Left ventricle myocardium superior (tissue), 1 donor: ENCODE measurements around the gene VPS13D. TPM values are rescaled to one million over a fixed set of nuclear protein-coding genes. Genes with fewer than 3 reads are reported as not detected.

Experiments used
- ATAC-seq: fragments of 200-7000 bp; cut with Tn5 transposase; one replicate; pipeline ENCODE4 v1.9.1; 2020; ENCODE audit warnings: mild to moderate bottlenecking, moderate library complexity
- DNase-seq: peaks from one replicate; pipeline ENCODE4 v3.0.0-alpha.2; 2020
- intact Hi-C: fragments of 100-400 bp; cut with micrococcal nuclease; formaldehyde crosslinking; loops from one replicate; pipeline ENCODE4 v1.11.0; 2022
- long read RNA-seq: library from polyadenylated mRNA; unstranded; transcript quantifications from one replicate; pipeline ENCODE4 v2.0.0, GENCODE V29; 2021
- total RNA-seq: library from RNA; stranded (reverse); fragmentation: NEBNext Ultra II Directional; extraction: Animal tissue kit (Norgen Biotek cat#: 25700); gene quantifications from one replicate; pipeline ENCODE4 v1.2.1, GENCODE V29; 2021
- donor health status: DM: no; HTN: yes; CAD: no; lungs with severe emphysema.

Gene VPS13D
- 112 TPM for total RNA-seq
- long read RNA-seq, partial matches to known transcripts = 33 of 69 reads
- long read RNA-seq, other reads (novel, unspliced or antisense) = 32 of 69 reads

- DNase-seq = peak; percentile 94
- ATAC-seq = peak; percentile 84
- intact Hi-C loops = no loop called here
Measured at GRCh38 chr1:12229835-12230548, at the start of gene VPS13D. TSS of gene VPS13D (plus strand) at chr1:12230030. CDS start at chr1:12234267, 4,237 bp downstream.

- intact Hi-C loops = no loop called here
- peak; percentile 66 for DNase-seq
- ATAC-seq = peak; percentile 33
Measured at GRCh38 chr1:12180315-12180714, 49.5 kb upstream of the VPS13D start.

GRCh38 chr1:12180903-12181302 lies 48.9 kb upstream of the VPS13D start:
- ATAC-seq (no peak), DNase-seq (no peak)

GRCh38 chr1:12181568-12181967 lies 48.3 kb upstream of the VPS13D start:
- DNase-seq = no peak
- intact Hi-C loops = no loop called here
- ATAC-seq = no peak

More at GRCh38 chr1:12180903-12181302, 48.9 kb upstream of the VPS13D start:
- intact Hi-C loops = no loop called here

- intact Hi-C loops = no loop called here
- DNase-seq (no peak), ATAC-seq (no peak)
Measured at GRCh38 chr1:12182410-12182984, 47.3 kb upstream of the VPS13D start.

- intact Hi-C loops = no loop called here
- ATAC-seq (no peak), DNase-seq (no peak)
Measured at GRCh38 chr1:12183095-12183794, 46.6 kb upstream of the VPS13D start.

GRCh38 chr1:12184008-12184681 lies 45.7 kb upstream of the VPS13D start:
- ATAC-seq (peak; percentile 86), DNase-seq (peak; percentile 88)
- intact Hi-C loops = no loop called here

- intact Hi-C loops = no loop called here
- no peak for DNase-seq
- peak; percentile 11 for ATAC-seq
Measured at GRCh38 chr1:12185036-12185917, 44.6 kb upstream of the VPS13D start.

- intact Hi-C loops = no loop called here
- ATAC-seq (peak; percentile 13), DNase-seq (no peak)
Measured at GRCh38 chr1:12185918-12186678, 43.7 kb upstream of the VPS13D start.

GRCh38 chr1:12186679-12186985 lies 43.2 kb upstream of the VPS13D start:
- no peak for DNase-seq
- ATAC-seq = no peak
- intact Hi-C loops = no loop called here

GRCh38 chr1:12188115-12188514 lies 41.7 kb upstream of the VPS13D start:
- ATAC-seq (no peak), DNase-seq (no peak)
- intact Hi-C loops = no loop called here

- intact Hi-C loops = no loop called here
- ATAC-seq (no peak), DNase-seq (no peak)
Measured at GRCh38 chr1:12188657-12189327, 41.0 kb upstream of the VPS13D start.

- DNase-seq = no peak
- ATAC-seq = no peak
- intact Hi-C loops = no loop called here
Measured at GRCh38 chr1:12189328-12189682, 40.5 kb upstream of the VPS13D start.

- intact Hi-C loops = no loop called here
- no peak for DNase-seq
- ATAC-seq = no peak
Measured at GRCh38 chr1:12191242-12192032, 38.4 kb upstream of the VPS13D start.

GRCh38 chr1:12194666-12195216 lies 35.1 kb upstream of the VPS13D start:
- intact Hi-C loops = no loop called here
- DNase-seq = no peak

GRCh38 chr1:12195416-12195815 lies 34.4 kb upstream of the VPS13D start:
- ATAC-seq (no peak), DNase-seq (no peak)
- intact Hi-C loops = no loop called here

More at GRCh38 chr1:12194666-12195216, 35.1 kb upstream of the VPS13D start:
- no peak for ATAC-seq
